ENCODE data around the gene ATP13A4. TPM values are rescaled to one million over a fixed set of nuclear protein-coding genes. Genes with fewer than 3 reads are reported as not detected.

ATP13A4 gene
- total RNA-seq, 1 donor from 2014 or later, result 3.4 TPM

DNA sequence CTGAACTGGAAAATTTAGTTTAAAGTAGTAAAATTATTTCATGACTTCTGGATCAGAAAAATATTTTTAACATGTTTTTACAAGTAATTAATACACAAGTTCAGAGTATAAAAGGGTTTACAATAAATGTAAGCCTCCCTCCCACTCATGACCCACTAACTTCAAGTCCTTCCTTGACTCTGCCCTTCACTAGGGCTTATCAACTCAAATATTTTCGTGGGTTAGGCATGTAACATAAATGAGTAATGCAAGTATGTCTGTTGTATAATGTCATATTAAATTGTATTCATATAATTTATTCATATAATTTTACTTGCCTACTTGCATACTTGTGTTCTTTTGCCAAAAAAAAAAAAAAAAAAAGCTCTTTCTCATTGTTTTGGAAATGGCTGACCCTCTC lies 34.9 kb upstream of the ATP13A4 start:
- Mint-ChIP-seq H3K27ac (no peak overlapping the region), H3K4me3 (no peak overlapping the region)
- intact Hi-C loops (cut with micrococcal nuclease), result loop anchor here (5.0 kb wide), 1 partner anchor 1953 kb away; the partner anchor contains the start of gene PPP1R2

DNA sequence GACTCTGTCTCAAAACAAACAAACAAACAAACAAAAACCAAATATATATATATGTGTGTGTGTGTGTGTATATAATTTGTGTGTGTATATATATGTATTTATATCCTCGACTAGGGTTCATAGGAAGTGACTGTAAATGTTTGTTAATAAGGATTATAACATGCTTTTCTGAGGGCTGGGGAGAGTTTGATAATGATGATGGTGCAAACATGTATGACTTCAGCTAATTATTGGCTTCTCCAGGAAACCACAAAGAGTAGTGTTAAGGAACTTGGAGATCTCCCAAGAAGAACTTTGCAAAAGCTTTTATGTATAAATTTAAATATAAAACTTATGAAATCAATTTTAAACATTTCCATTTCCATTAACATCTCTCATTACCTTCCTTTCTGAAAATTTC lies 34.4 kb upstream of the ATP13A4 start:
- ChIA-PET CTCF (no interaction called here), POLR2A (no interaction called here)
- Mint-ChIP-seq H3K27me3 (no peaks in the 10 kb centered on the region), H3K4me1 (peaks cover 24% of the 10 kb centered on the region), H3K9me3 (no peaks in the 10 kb centered on the region), H3K4me3 (no peak overlapping the region), H3K36me3 (ENCODE audit: low read depth) (peaks cover 12% of the 10 kb centered on the region), H3K27ac (no peak overlapping the region)
- intact Hi-C loops (cut with micrococcal nuclease), result no loop called here
- no peak for DNase-seq
- TF ChIP-seq, protein P1, sequence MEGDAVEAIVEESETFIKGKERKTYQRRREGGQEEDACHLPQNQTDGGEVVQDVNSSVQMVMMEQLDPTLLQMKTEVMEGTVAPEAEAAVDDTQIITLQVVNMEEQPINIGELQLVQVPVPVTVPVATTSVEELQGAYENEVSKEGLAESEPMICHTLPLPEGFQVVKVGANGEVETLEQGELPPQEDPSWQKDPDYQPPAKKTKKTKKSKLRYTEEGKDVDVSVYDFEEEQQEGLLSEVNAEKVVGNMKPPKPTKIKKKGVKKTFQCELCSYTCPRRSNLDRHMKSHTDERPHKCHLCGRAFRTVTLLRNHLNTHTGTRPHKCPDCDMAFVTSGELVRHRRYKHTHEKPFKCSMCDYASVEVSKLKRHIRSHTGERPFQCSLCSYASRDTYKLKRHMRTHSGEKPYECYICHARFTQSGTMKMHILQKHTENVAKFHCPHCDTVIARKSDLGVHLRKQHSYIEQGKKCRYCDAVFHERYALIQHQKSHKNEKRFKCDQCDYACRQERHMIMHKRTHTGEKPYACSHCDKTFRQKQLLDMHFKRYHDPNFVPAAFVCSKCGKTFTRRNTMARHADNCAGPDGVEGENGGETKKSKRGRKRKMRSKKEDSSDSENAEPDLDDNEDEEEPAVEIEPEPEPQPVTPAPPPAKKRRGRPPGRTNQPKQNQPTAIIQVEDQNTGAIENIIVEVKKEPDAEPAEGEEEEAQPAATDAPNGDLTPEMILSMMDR (IDR thresholded peaks at IDR 0.05), result no peak
- ATAC-seq (ENCODE audit: low read depth), result no peak

More for the DNA sequence above, 34.9 kb upstream of the ATP13A4 start:
- Mint-ChIP-seq H3K4me1 (peaks cover 29% of the 10 kb centered on the region), H3K36me3 (ENCODE audit: low read depth) (peaks cover 12% of the 10 kb centered on the region), H3K9me3 (no peaks in the 10 kb centered on the region), H3K27me3 (no peaks in the 10 kb centered on the region)
- ATAC-seq (ENCODE audit: low read depth) (no peak), DNase-seq (no peak)
- TF ChIP-seq, protein P1 (IDR thresholded peaks at IDR 0.05), result no peak
- POLR2A ChIA-PET, result no interaction called here
- CTCF ChIA-PET, result no interaction called here

DNA sequence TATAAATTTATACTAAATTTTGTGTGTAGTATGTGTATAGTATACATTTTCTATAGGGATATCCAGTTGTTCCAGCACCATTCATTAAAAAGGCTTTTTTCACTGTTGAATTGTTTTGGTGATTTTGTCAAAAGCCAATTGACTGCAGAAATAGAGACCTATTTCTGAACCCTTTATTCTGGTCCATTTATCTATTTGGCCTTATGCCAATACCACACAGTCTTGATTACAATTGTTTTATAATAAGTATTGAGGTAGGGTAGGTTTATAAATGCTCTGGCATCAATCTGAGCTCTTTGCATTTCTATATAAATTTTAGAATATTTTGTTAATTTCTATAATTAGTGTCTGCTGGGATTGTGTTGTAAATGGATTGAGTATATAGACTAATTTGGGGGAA lies 31.8 kb upstream of the ATP13A4 start:
- POLR2A ChIA-PET, result no interaction called here
- H3K36me3 Mint-ChIP-seq (ENCODE audit: low read depth), result no peaks in the 10 kb centered on the region
- CTCF ChIA-PET, result no interaction called here
- H3K4me3 Mint-ChIP-seq, result no peak overlapping the region
- TF ChIP-seq, protein P1 (IDR thresholded peaks at IDR 0.05), result no peak
- no peaks in the 10 kb centered on the region for H3K9me3 Mint-ChIP-seq
- no peak overlapping the region for H3K27ac Mint-ChIP-seq
- no peaks in the 10 kb centered on the region for H3K27me3 Mint-ChIP-seq
- DNase-seq (no peak), ATAC-seq (ENCODE audit: low read depth) (no peak)
- H3K4me1 Mint-ChIP-seq, result peaks cover 2% of the 10 kb centered on the region
- intact Hi-C loops (cut with micrococcal nuclease), result no loop called here

DNA sequence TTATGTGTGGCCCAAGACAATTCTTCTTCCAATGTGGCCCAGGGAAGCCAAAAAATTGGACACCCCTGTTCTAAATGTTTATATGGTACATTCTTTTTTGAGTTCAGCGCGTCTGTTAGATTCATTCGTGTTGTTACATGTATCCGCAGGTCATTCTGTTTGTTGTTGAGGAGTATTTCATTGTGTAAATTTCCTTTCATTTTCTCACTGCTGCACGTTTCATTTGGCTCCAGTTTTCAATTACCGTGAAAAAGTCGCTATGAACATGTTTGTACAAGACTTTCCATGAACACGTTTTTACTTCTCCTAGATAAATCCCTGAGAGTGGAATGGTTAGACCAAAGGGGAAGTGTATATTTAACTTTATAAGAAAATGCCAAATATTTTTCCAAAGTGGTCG lies 30.8 kb upstream of the ATP13A4 start:
- no peaks in the 10 kb centered on the region for H3K4me1 Mint-ChIP-seq
- ATAC-seq (ENCODE audit: low read depth), result no peak
- TF ChIP-seq, protein P1 (IDR thresholded peaks at IDR 0.05), result no peak
- H3K9me3 Mint-ChIP-seq, result no peaks in the 10 kb centered on the region
- no peak overlapping the region for H3K4me3 Mint-ChIP-seq
- POLR2A ChIA-PET, result no interaction called here
- intact Hi-C loops (cut with micrococcal nuclease), result no loop called here
- no peak for DNase-seq
- H3K27me3 Mint-ChIP-seq, result no peaks in the 10 kb centered on the region
- no peaks in the 10 kb centered on the region for H3K36me3 Mint-ChIP-seq (ENCODE audit: low read depth)
- H3K27ac Mint-ChIP-seq, result no peak overlapping the region
- CTCF ChIA-PET, result no interaction called here

DNA sequence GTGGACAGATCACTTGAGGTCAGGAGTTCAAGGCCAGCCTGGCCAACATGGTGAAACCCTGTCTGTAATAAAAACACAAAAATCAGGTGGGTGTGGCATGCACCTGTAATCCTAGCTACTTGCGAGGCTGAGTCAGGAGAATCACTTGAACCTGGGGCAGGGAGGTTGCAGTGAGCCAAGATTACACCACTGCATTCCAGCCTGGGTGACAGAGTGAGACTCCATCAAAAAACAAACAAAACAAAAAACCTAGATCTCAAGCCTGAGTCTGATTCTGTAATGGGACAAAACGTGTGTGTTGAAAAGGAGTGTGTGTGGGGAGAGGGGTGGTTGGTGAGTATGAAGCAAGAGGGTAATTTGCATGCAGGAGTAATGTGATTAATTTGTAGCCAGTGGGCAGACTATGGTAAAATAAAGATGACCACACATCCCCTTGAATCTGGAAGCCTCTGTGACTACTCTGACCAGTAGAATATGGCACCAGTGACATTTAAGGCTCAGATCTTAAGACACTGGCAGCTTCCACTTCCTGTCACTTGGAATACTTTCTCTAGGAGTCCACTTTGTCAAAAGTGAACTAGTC lies 19.9 kb upstream of the ATP13A4 start:
- Mint-ChIP-seq H3K4me3 (no peak overlapping the region), H3K36me3 (ENCODE audit: low read depth) (no peaks in the 10 kb centered on the region), H3K27me3 (no peaks in the 10 kb centered on the region), H3K27ac (no peak overlapping the region), H3K9me3 (no peaks in the 10 kb centered on the region), H3K4me1 (no peaks in the 10 kb centered on the region)
- POLR2A ChIA-PET, result no interaction called here
- no peak for DNase-seq
- TF ChIP-seq, protein P1 (IDR thresholded peaks at IDR 0.05), result no peak
- intact Hi-C loops (cut with micrococcal nuclease), result no loop called here
- no peak for ATAC-seq (ENCODE audit: low read depth)
- CTCF ChIA-PET, result interaction anchor here (1.1 kb wide), 1 partner anchor 1010 kb away, joined by 3 read pairs; no protein-coding TSS in a partner anchor

All from activated B cell treated with CpG ODN at 0.5 μM for 24 hours (primary cell).